ENCODE results near the gene KRTAP1-4. TPM values are rescaled to one million over a fixed set of nuclear protein-coding genes. Genes with fewer than 3 reads are reported as not detected.
"Not testable (repeated sequence)": the region's sequence is repeated elsewhere in the genome, so short reads cannot be mapped to it uniquely, and the experiment has no call there.

The KRTAP1-4 gene
- total RNA-seq, 2 donors from 2014 or later, result not detected

- TF ChIP-seq CTCF (IDR thresholded peaks at IDR 0.05), result no peak
- H3K4me1 ChIP-seq, result no peaks in the 10 kb centered on the region
- no peak overlapping the region for H3K4me3 ChIP-seq
- DNase-seq (ENCODE audit: low spot score), result no peak
- no peaks in the 10 kb centered on the region for H3K9me3 ChIP-seq
- H3K27me3 ChIP-seq, result no peaks in the 10 kb centered on the region
- no peak overlapping the region for H3K27ac ChIP-seq
- H3K36me3 ChIP-seq, result no peaks in the 10 kb centered on the region
Measured at GRCh38 chr17:41004397-41004796, 25.6 kb downstream of the KRTAP1-4 start.

GRCh38 chr17:41003926-41004325, 26.1 kb downstream of the KRTAP1-4 start:
- Histone ChIP-seq H3K9me3 (no peaks in the 10 kb centered on the region), H3K27ac (no peak overlapping the region), H3K4me1 (no peaks in the 10 kb centered on the region), H3K36me3 (no peaks in the 10 kb centered on the region), H3K4me3 (no peak overlapping the region), H3K27me3 (no peaks in the 10 kb centered on the region)
- TF ChIP-seq CTCF (IDR thresholded peaks at IDR 0.05), result no peak
- DNase-seq (ENCODE audit: low spot score), result no peak

GRCh38 chr17:41002814-41003213, 27.2 kb downstream of the KRTAP1-4 start:
- no peaks in the 10 kb centered on the region for H3K4me1 ChIP-seq
- H3K27me3 ChIP-seq, result no peaks in the 10 kb centered on the region
- no peak overlapping the region for H3K27ac ChIP-seq
- TF ChIP-seq CTCF (IDR thresholded peaks at IDR 0.05), result no peak
- H3K9me3 ChIP-seq, result no peaks in the 10 kb centered on the region
- DNase-seq (ENCODE audit: low spot score), result no peak
- H3K36me3 ChIP-seq, result no peaks in the 10 kb centered on the region
- no peak overlapping the region for H3K4me3 ChIP-seq

- no peak overlapping the region for H3K4me3 ChIP-seq
- TF ChIP-seq CTCF (IDR thresholded peaks at IDR 0.05), result no peak
- no peak for DNase-seq (ENCODE audit: low spot score)
- no peaks in the 10 kb centered on the region for H3K4me1 ChIP-seq
- H3K27me3 ChIP-seq, result no peaks in the 10 kb centered on the region
- H3K27ac ChIP-seq, result no peak overlapping the region
- H3K36me3 ChIP-seq, result no peaks in the 10 kb centered on the region
- H3K9me3 ChIP-seq, result no peaks in the 10 kb centered on the region
Measured at GRCh38 chr17:41001795-41002194, 28.2 kb downstream of the KRTAP1-4 start.

GRCh38 chr17:40999563-40999962, 30.4 kb downstream of the KRTAP1-4 start, which contains the start of gene KRTAP3-2:
KRTAP3-2 (minus strand) TSS chr17:40999906; CDS start chr17:40999853, 53 bp downstream.
- H3K4me1 ChIP-seq; H3K9me3 ChIP-seq; H3K27ac ChIP-seq; H3K27me3 ChIP-seq; DNase-seq (ENCODE audit: low spot score); H3K36me3 ChIP-seq; H3K4me3 ChIP-seq: not testable (repeated sequence)

GRCh38 chr17:40997361-40997760, 32.6 kb downstream of the KRTAP1-4 start:
- H3K36me3 ChIP-seq, result no peaks in the 10 kb centered on the region
- no peak overlapping the region for H3K4me3 ChIP-seq
- DNase-seq (ENCODE audit: low spot score), result no peak
- no peaks in the 10 kb centered on the region for H3K27me3 ChIP-seq
- H3K27ac ChIP-seq, result no peak overlapping the region
- no peak for TF ChIP-seq CTCF (IDR thresholded peaks at IDR 0.05)
- H3K9me3 ChIP-seq, result no peaks in the 10 kb centered on the region
- H3K4me1 ChIP-seq, result no peaks in the 10 kb centered on the region

Measured in right atrium auricular region (tissue), 2 donors.